ENCODE data around the gene HRG.

HRG gene

GRCh38 chr3:186646841-186647240 lies 19.0 kb upstream of the HRG start:
- H3K4me1 ChIP-seq (ENCODE audit: insufficient read depth, insufficient read length) = no peaks in the 10 kb centered on the region
- H3K4me3 ChIP-seq (ENCODE audit: insufficient read length, low read depth) = no peak overlapping the region
- DNase-seq (ENCODE audit: low read depth, low spot score) = no peak
- no peaks in the 10 kb centered on the region for H3K27me3 ChIP-seq (ENCODE audit: insufficient read depth, insufficient read length)
- TF ChIP-seq ZNF274 (IDR thresholded peaks at IDR 0.05; ENCODE audit: low read depth, low read length) (no peak), YY1 (IDR thresholded peaks at IDR 0.05; ENCODE audit: insufficient read depth, insufficient read length) (no peak), SUZ12 (IDR thresholded peaks at IDR 0.05; ENCODE audit: extremely low read depth, insufficient read depth, insufficient read length) (no peak)
- H3K36me3 ChIP-seq (ENCODE audit: insufficient read depth, insufficient read length, low read length) = no peaks in the 10 kb centered on the region
- H3K9me3 ChIP-seq (ENCODE audit: insufficient read depth, low read length) = no peaks in the 10 kb centered on the region
- no peak overlapping the region for H3K9ac ChIP-seq (ENCODE audit: insufficient read length, low read depth)

GRCh38 chr3:186648851-186649250 lies 17.0 kb upstream of the HRG start:
- DNase-seq (ENCODE audit: low read depth, low spot score) = no peak
- no peak for TF ChIP-seq SUZ12 (IDR thresholded peaks at IDR 0.05; ENCODE audit: extremely low read depth, insufficient read depth, insufficient read length)
- no peak for TF ChIP-seq YY1 (IDR thresholded peaks at IDR 0.05; ENCODE audit: insufficient read depth, insufficient read length)
- TF ChIP-seq ZNF274 (IDR thresholded peaks at IDR 0.05; ENCODE audit: low read depth, low read length) = no peak
- no peak overlapping the region for H3K4me3 ChIP-seq (ENCODE audit: insufficient read length, low read depth)
- no peak overlapping the region for H3K9ac ChIP-seq (ENCODE audit: insufficient read length, low read depth)
- peaks cover 2% of the 10 kb centered on the region; the same call in 1 of the 2 replicates for H3K9me3 ChIP-seq (ENCODE audit: insufficient read depth, low read length)
- no peaks in the 10 kb centered on the region for H3K4me1 ChIP-seq (ENCODE audit: insufficient read depth, insufficient read length)
- H3K27me3 ChIP-seq (ENCODE audit: insufficient read depth, insufficient read length) = no peaks in the 10 kb centered on the region
- no peaks in the 10 kb centered on the region for H3K36me3 ChIP-seq (ENCODE audit: insufficient read depth, insufficient read length, low read length)

GRCh38 chr3:186651678-186652215 lies 14.1 kb upstream of the HRG start:
- TF ChIP-seq SUZ12 (IDR thresholded peaks at IDR 0.05; ENCODE audit: extremely low read depth, insufficient read depth, insufficient read length) (no peak), YY1 (IDR thresholded peaks at IDR 0.05; ENCODE audit: insufficient read depth, insufficient read length) (no peak), ZNF274 (IDR thresholded peaks at IDR 0.05; ENCODE audit: low read depth, low read length) (no peak)

GRCh38 chr3:186653080-186653707 lies 12.6 kb upstream of the HRG start:
- TF ChIP-seq ZNF274 (IDR thresholded peaks at IDR 0.05; ENCODE audit: low read depth, low read length) = no peak
- TF ChIP-seq YY1 (IDR thresholded peaks at IDR 0.05; ENCODE audit: insufficient read depth, insufficient read length) = no peak
- H3K36me3 ChIP-seq (ENCODE audit: insufficient read depth, insufficient read length, low read length) = no peaks in the 10 kb centered on the region
- no peaks in the 10 kb centered on the region for H3K27me3 ChIP-seq (ENCODE audit: insufficient read depth, insufficient read length)
- DNase-seq (ENCODE audit: low read depth, low spot score) = no peak
- H3K4me3 ChIP-seq (ENCODE audit: insufficient read length, low read depth) = no peak overlapping the region
- H3K9me3 ChIP-seq (ENCODE audit: insufficient read depth, low read length) = peaks cover 4% of the 10 kb centered on the region; the same call in 1 of the 2 replicates
- no peak overlapping the region for H3K9ac ChIP-seq (ENCODE audit: insufficient read length, low read depth)
- no peaks in the 10 kb centered on the region for H3K4me1 ChIP-seq (ENCODE audit: insufficient read depth, insufficient read length)

More at GRCh38 chr3:186651678-186652215, 14.1 kb upstream of the HRG start:
- H3K4me3 ChIP-seq (ENCODE audit: insufficient read length, low read depth) = no peak overlapping the region
- H3K9me3 ChIP-seq (ENCODE audit: insufficient read depth, low read length) = peaks cover 4% of the 10 kb centered on the region; the same call in 1 of the 2 replicates
- H3K9ac ChIP-seq (ENCODE audit: insufficient read length, low read depth) = no peak overlapping the region
- H3K36me3 ChIP-seq (ENCODE audit: insufficient read depth, insufficient read length, low read length) = no peaks in the 10 kb centered on the region
- H3K4me1 ChIP-seq (ENCODE audit: insufficient read depth, insufficient read length) = no peaks in the 10 kb centered on the region
- no peak for DNase-seq (ENCODE audit: low read depth, low spot score)
- no peaks in the 10 kb centered on the region for H3K27me3 ChIP-seq (ENCODE audit: insufficient read depth, insufficient read length)

- DNase-seq (ENCODE audit: low read depth, low spot score) = peak; percentile 55
- Histone ChIP-seq H3K9me3 (ENCODE audit: insufficient read depth, low read length) (peaks cover 4% of the 10 kb centered on the region; the same call in 1 of the 2 replicates), H3K4me1 (ENCODE audit: insufficient read depth, insufficient read length) (no peaks in the 10 kb centered on the region), H3K9ac (ENCODE audit: insufficient read length, low read depth) (no peak overlapping the region), H3K36me3 (ENCODE audit: insufficient read depth, insufficient read length, low read length) (no peaks in the 10 kb centered on the region), H3K4me3 (ENCODE audit: insufficient read length, low read depth) (no peak overlapping the region), H3K27me3 (ENCODE audit: insufficient read depth, insufficient read length) (no peaks in the 10 kb centered on the region)
- TF ChIP-seq YY1 (IDR thresholded peaks at IDR 0.05; ENCODE audit: insufficient read depth, insufficient read length) = no peak
- no peak for TF ChIP-seq ZNF274 (IDR thresholded peaks at IDR 0.05; ENCODE audit: low read depth, low read length)
- no peak for TF ChIP-seq SUZ12 (IDR thresholded peaks at IDR 0.05; ENCODE audit: extremely low read depth, insufficient read depth, insufficient read length)
These were observed 11.8 kb upstream of the HRG start for GRCh38 chr3:186653984-186654383.

- Histone ChIP-seq H3K4me1 (ENCODE audit: insufficient read depth, insufficient read length) (no peaks in the 10 kb centered on the region), H3K36me3 (ENCODE audit: insufficient read depth, insufficient read length, low read length) (no peaks in the 10 kb centered on the region), H3K27me3 (ENCODE audit: insufficient read depth, insufficient read length) (no peaks in the 10 kb centered on the region), H3K9me3 (ENCODE audit: insufficient read depth, low read length) (no peaks in the 10 kb centered on the region; the same call in 1 of the 2 replicates), H3K9ac (ENCODE audit: insufficient read length, low read depth) (no peak overlapping the region), H3K4me3 (ENCODE audit: insufficient read length, low read depth) (no peak overlapping the region)
- TF ChIP-seq YY1 (IDR thresholded peaks at IDR 0.05; ENCODE audit: insufficient read depth, insufficient read length) = no peak
- DNase-seq (ENCODE audit: low read depth, low spot score) = peak; percentile 40
These were observed 2.3 kb upstream of the HRG start for GRCh38 chr3:186663361-186664118.

- peak; percentile 9 for DNase-seq (ENCODE audit: low read depth, low spot score)
- Histone ChIP-seq H3K27me3 (ENCODE audit: insufficient read depth, insufficient read length) (no peaks in the 10 kb centered on the region), H3K9me3 (ENCODE audit: insufficient read depth, low read length) (no peaks in the 10 kb centered on the region; the same call in 1 of the 2 replicates), H3K4me3 (ENCODE audit: insufficient read length, low read depth) (no peak overlapping the region), H3K4me1 (ENCODE audit: insufficient read depth, insufficient read length) (no peaks in the 10 kb centered on the region), H3K9ac (ENCODE audit: insufficient read length, low read depth) (no peak overlapping the region), H3K36me3 (ENCODE audit: insufficient read depth, insufficient read length, low read length) (no peaks in the 10 kb centered on the region)
- TF ChIP-seq ZNF274 (IDR thresholded peaks at IDR 0.05; ENCODE audit: low read depth, low read length) = no peak
- no peak for TF ChIP-seq YY1 (IDR thresholded peaks at IDR 0.05; ENCODE audit: insufficient read depth, insufficient read length)
- no peak for TF ChIP-seq SUZ12 (IDR thresholded peaks at IDR 0.05; ENCODE audit: extremely low read depth, insufficient read depth, insufficient read length)
These were observed 1.7 kb upstream of the HRG start for GRCh38 chr3:186664119-186664495.
